ENCODE data around the gene NCKAP5. TPM values are rescaled to one million over a fixed set of nuclear protein-coding genes. Genes with fewer than 3 reads are reported as not detected.

The NCKAP5 gene
- total RNA-seq, 1 donor from 2014 or later, result 27.9 TPM

DNA sequence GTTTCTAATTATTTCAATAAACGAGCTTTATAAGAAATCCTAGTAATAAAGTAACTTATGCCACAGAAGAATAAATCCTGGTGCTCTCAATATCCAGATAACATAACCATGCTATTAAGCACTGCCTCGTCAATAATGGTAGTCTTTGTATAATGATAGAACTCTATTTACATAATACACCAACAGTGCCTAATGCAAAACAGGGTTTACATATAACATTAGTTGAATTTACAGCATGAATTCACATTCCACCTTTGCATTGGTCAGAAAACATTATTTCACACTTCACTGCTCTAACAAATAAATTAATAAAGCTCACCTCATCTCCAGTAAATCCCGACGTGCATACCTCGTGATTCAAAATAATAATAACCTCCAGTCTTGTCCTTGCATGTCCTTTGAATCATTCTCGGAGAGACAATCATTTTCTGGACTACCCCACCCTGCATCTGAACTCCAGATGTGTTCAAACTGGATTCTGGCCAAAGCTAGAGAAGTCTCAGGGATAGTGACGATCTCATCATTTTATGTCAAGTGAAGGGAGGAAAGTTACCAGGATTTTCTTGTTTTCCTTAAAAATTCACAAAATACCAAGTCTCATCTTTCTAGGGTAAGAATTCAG is 189.2 kb downstream of the NCKAP5 start:
- no peak overlapping the region for H3K27ac Mint-ChIP-seq (ENCODE audit: unreplicated experiment)
- no peak for DNase-seq (ENCODE audit: low read depth, low spot score)
- peaks cover 3% of the 10 kb centered on the region for H3K4me1 Mint-ChIP-seq
- TF ChIP-seq, protein P1, sequence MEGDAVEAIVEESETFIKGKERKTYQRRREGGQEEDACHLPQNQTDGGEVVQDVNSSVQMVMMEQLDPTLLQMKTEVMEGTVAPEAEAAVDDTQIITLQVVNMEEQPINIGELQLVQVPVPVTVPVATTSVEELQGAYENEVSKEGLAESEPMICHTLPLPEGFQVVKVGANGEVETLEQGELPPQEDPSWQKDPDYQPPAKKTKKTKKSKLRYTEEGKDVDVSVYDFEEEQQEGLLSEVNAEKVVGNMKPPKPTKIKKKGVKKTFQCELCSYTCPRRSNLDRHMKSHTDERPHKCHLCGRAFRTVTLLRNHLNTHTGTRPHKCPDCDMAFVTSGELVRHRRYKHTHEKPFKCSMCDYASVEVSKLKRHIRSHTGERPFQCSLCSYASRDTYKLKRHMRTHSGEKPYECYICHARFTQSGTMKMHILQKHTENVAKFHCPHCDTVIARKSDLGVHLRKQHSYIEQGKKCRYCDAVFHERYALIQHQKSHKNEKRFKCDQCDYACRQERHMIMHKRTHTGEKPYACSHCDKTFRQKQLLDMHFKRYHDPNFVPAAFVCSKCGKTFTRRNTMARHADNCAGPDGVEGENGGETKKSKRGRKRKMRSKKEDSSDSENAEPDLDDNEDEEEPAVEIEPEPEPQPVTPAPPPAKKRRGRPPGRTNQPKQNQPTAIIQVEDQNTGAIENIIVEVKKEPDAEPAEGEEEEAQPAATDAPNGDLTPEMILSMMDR (conservative IDR thresholded peaks at IDR 0.05), result no peak
- no peaks in the 10 kb centered on the region for H3K27me3 Mint-ChIP-seq (ENCODE audit: low read depth)
- peaks cover 12% of the 10 kb centered on the region for H3K36me3 Mint-ChIP-seq (ENCODE audit: low read depth)
- peaks cover 9% of the 10 kb centered on the region for H3K9me3 Mint-ChIP-seq
- H3K4me3 Mint-ChIP-seq, result no peak overlapping the region

DNA sequence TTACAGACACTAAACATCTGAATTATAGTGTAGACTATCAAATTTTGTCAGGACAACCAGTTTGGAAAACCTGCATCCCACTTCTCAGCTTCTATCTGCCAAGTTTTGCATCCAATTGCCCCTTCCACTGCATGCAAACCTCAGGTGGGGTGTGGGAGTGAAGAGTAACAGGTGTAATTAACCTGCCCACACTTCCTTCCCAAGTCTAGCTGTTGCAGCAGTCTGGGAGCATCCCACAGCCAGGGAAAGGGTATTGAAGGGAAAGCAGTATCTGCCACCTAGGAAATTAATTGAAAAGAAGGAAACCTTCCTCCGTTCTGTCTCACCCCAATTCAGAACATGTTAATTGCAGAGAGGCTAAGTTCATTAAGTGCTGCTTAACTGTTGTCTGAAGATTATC is 189.9 kb downstream of the NCKAP5 start:
- Mint-ChIP-seq H3K4me1 (peaks cover 3% of the 10 kb centered on the region), H3K27me3 (ENCODE audit: low read depth) (no peaks in the 10 kb centered on the region), H3K36me3 (ENCODE audit: low read depth) (peaks cover 12% of the 10 kb centered on the region), H3K4me3 (no peak overlapping the region), H3K27ac (ENCODE audit: unreplicated experiment) (no peak overlapping the region), H3K9me3 (peaks cover 9% of the 10 kb centered on the region)
- no peak for DNase-seq (ENCODE audit: low read depth, low spot score)
- TF ChIP-seq, protein P1 (conservative IDR thresholded peaks at IDR 0.05), result no peak

DNA sequence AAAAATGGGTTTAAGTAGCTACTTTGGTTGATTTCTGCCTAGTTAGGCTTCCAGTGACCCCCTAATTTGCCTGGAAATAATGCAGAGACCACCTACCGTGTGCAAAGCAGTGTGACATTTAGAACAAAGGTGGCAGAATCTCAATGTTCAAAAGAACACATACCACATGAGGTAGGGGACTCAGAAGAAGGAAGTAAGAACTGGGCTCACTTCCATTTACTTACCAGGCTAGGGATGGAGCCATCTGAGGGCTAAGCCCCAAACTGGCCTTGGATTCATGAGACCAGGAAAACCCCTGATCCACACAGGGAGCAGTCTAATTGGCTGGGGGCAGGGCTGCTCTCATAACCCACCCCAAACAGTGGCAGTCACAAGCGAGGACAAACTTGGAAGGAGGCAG is 190.7 kb downstream of the NCKAP5 start:
- Mint-ChIP-seq H3K27ac (ENCODE audit: unreplicated experiment) (no peak overlapping the region), H3K9me3 (peaks cover 11% of the 10 kb centered on the region), H3K36me3 (ENCODE audit: low read depth) (peaks cover 12% of the 10 kb centered on the region), H3K4me1 (peaks cover 3% of the 10 kb centered on the region), H3K27me3 (ENCODE audit: low read depth) (no peaks in the 10 kb centered on the region), H3K4me3 (no peak overlapping the region)
- TF ChIP-seq, protein P1 (conservative IDR thresholded peaks at IDR 0.05), result no peak
- no peak for DNase-seq (ENCODE audit: low read depth, low spot score)

DNA sequence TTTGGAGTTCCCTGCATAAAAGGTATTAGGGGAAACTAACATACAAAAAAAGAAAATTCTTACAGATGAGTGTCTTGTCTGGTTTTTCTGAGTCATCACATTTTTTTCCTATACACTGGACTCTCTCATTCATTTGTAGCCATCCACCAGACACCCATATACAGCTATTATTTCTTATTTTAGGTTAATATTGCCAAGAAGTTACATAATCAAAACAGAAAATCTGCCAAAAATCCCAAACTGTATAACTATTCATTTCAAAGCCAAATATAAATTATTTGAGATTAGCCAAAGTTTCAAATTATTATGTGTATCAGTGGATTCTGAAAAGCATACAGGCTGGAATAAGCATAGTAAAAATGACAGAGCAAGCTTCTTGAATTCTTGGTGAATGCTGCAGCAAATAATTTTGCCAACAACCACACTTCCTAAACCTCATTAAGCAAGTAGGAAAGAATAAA is 191.2 kb downstream of the NCKAP5 start:
- DNase-seq (ENCODE audit: low read depth, low spot score), result no peak
- peaks cover 12% of the 10 kb centered on the region for H3K9me3 Mint-ChIP-seq
- H3K4me1 Mint-ChIP-seq, result peaks cover 3% of the 10 kb centered on the region
- H3K27ac Mint-ChIP-seq (ENCODE audit: unreplicated experiment), result no peak overlapping the region
- peaks cover 8% of the 10 kb centered on the region for H3K36me3 Mint-ChIP-seq (ENCODE audit: low read depth)
- H3K27me3 Mint-ChIP-seq (ENCODE audit: low read depth), result no peaks in the 10 kb centered on the region
- H3K4me3 Mint-ChIP-seq, result no peak overlapping the region
- TF ChIP-seq, protein P1 (conservative IDR thresholded peaks at IDR 0.05), result no peak

DNA sequence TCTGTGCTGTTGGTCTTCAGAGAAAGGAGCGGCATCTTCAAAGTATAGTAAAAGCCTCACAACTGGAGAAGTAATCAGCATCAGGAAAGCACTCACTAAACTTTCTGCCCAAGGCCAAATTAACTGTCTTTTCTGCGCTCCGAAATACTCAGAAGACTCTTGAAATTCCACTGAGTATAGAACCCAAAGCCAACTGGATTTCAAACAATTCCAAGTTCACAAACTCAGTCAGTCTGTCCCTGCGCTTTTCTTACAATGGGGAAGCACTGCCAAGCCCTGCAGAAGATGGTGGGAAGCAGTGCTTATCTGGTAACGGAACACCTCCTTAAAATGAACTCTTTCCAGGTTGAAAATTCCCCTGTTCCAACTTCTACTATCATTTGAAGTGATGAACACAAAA is 193.5 kb downstream of the NCKAP5 start:
- peaks cover 8% of the 10 kb centered on the region for H3K36me3 Mint-ChIP-seq (ENCODE audit: low read depth)
- DNase-seq (ENCODE audit: low read depth, low spot score), result no peak
- H3K4me3 Mint-ChIP-seq, result no peak overlapping the region
- H3K4me1 Mint-ChIP-seq, result peaks cover 8% of the 10 kb centered on the region
- TF ChIP-seq, protein P1 (conservative IDR thresholded peaks at IDR 0.05), result no peak
- H3K27ac Mint-ChIP-seq (ENCODE audit: unreplicated experiment), result no peak overlapping the region
- H3K9me3 Mint-ChIP-seq, result peaks cover 16% of the 10 kb centered on the region
- H3K27me3 Mint-ChIP-seq (ENCODE audit: low read depth), result no peaks in the 10 kb centered on the region

Measured in neural crest cell (in vitro differentiated cells).